Measurements from ENCODE around the gene RAC2.

Gene RAC2

GRCh38 chr22:37215890-37216289 lies 28.2 kb downstream of the RAC2 start:
- DNase-seq: peak; percentile 74

GRCh38 chr22:37214731-37215030 lies 29.4 kb downstream of the RAC2 start:
- DNase-seq: no peak

- DNase-seq: no peak
These were observed 29.9 kb downstream of the RAC2 start for GRCh38 chr22:37213941-37214730.

- DNase-seq: no peak
These were observed 30.7 kb downstream of the RAC2 start for GRCh38 chr22:37213218-37213855.

- DNase-seq: peak; percentile 74
These were observed 31.7 kb downstream of the RAC2 start, which contains the start of gene SSTR3 for GRCh38 chr22:37212174-37212906. TSS of gene SSTR3 (minus strand) at chr22:37212477. CDS start at chr22:37207803, 4,674 bp downstream.

GRCh38 chr22:37211866-37212173 lies 32.2 kb downstream of the RAC2 start:
- DNase-seq: no peak

GRCh38 chr22:37211075-37211865 lies 32.8 kb downstream of the RAC2 start:
- DNase-seq: peak; percentile 49

- DNase-seq: no peak
These were observed 33.8 kb downstream of the RAC2 start for GRCh38 chr22:37210041-37210803.

GRCh38 chr22:37209140-37209845 lies 34.8 kb downstream of the RAC2 start:
- DNase-seq: no peak

GRCh38 chr22:37208401-37209139 lies 35.5 kb downstream of the RAC2 start:
- DNase-seq: no peak

GRCh38 chr22:37207981-37208380 lies 36.1 kb downstream of the RAC2 start:
- DNase-seq: no peak

GRCh38 chr22:37206841-37207821 lies 36.9 kb downstream of the RAC2 start:
- DNase-seq: no peak

- DNase-seq: no peak
These were observed 37.8 kb downstream of the RAC2 start for GRCh38 chr22:37206118-37206840.

- DNase-seq: no peak
These were observed 39.0 kb downstream of the RAC2 start for GRCh38 chr22:37205046-37205445.

- no peak for DNase-seq
These were observed 39.9 kb downstream of the RAC2 start for GRCh38 chr22:37204045-37204655.

- no peak for DNase-seq
These were observed 40.6 kb downstream of the RAC2 start for GRCh38 chr22:37203354-37204044.

- DNase-seq: no peak
These were observed 41.4 kb downstream of the RAC2 start for GRCh38 chr22:37202716-37203115.

GRCh38 chr22:37202001-37202555 lies 42.0 kb downstream of the RAC2 start:
- DNase-seq: no peak
